HFF-Myc (cell line): ENCODE measurements around the gene TSC22D1.

Experiments
- DNase-seq: peaks from one replicate; pipeline ENCODE4 v3.0.0-alpha.2; 2011; ENCODE audit warnings: low read depth; ENCODE audit errors: extremely low read depth
- H3K4me3 ChIP-seq: replicated peaks from 2 replicates; pipeline ENCODE4 v1.5.1; 2011; ENCODE audit warnings: low read depth, mild to moderate bottlenecking, control low read depth, low read length
- TF ChIP-seq, protein P1 (sequence below): IDR thresholded peaks from 2 replicates; pipeline ENCODE4 v1.5.1; 2012; ENCODE audit warnings: mild to moderate bottlenecking, low read depth, low read length, control low read depth; ENCODE audit errors: missing control alignments

TSC22D1 gene

DNA sequence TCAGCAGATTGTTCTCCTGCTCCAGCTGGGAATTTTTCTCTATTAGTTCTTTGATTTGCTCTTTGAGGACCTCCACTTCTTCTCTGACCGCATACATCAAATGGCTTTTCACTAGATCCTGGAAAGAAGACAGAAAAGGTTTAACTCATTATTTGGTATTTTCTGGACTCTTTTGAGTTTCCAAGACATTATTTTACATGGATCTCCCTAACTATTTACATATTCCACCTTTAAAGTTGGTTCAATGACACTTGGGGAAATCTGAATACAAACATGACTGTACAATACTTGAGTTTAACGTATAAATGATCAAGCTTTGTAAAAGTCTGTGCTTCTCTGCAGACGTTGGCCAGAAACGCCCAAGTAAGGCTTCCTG, 141.4 kb downstream of the TSC22D1 start:
- H3K4me3 ChIP-seq, result peak overlapping the region; percentile 62
- TF ChIP-seq, protein P1, sequence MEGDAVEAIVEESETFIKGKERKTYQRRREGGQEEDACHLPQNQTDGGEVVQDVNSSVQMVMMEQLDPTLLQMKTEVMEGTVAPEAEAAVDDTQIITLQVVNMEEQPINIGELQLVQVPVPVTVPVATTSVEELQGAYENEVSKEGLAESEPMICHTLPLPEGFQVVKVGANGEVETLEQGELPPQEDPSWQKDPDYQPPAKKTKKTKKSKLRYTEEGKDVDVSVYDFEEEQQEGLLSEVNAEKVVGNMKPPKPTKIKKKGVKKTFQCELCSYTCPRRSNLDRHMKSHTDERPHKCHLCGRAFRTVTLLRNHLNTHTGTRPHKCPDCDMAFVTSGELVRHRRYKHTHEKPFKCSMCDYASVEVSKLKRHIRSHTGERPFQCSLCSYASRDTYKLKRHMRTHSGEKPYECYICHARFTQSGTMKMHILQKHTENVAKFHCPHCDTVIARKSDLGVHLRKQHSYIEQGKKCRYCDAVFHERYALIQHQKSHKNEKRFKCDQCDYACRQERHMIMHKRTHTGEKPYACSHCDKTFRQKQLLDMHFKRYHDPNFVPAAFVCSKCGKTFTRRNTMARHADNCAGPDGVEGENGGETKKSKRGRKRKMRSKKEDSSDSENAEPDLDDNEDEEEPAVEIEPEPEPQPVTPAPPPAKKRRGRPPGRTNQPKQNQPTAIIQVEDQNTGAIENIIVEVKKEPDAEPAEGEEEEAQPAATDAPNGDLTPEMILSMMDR, result no peak
- DNase-seq, result no peak

DNA sequence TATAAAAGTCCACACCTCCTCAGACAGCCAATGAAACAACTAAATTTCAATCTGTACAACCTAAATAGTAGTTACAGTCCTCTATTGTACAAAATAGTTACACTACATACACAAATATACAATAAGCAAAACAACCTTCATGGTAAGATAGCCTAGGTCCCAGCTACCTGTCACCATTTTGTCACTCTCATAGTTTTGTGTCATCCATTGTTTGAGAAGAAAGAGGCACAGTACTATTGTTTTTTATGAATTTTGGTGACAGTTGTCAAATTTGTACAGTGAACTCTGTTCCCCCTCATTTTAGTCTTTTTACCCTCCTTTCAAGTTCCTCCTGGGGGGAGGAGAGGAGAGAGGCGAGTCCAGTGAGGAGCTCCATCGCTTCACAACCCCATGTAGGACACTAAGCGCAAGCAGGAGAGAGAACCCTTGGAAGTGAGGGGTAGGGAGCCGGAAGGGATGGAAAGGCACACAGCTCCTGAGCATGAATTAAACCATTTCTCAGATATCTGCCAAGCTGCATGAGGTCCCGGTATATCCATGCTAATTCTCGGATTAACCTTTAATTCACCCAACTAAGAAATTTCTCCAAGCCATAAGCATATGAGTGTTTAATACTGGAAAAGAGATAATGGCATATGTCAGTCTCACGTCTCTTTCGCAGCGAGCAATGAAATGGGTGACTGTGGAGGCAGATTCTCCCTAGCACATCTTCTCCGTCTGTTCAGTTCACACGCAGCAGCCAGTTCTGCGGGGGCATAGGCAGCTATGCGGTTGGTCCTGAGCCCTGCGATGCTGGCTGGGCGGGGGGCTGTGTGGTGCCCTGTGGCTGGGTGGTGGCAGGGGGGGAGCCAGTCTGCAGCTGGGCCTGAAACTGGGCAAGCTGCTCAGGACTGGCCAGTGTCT, 142.0 kb downstream of the TSC22D1 start:
- H3K4me3 ChIP-seq, result peak overlapping the region; percentile 62
- DNase-seq, result no peak
- TF ChIP-seq, protein P1, result no peak

DNA sequence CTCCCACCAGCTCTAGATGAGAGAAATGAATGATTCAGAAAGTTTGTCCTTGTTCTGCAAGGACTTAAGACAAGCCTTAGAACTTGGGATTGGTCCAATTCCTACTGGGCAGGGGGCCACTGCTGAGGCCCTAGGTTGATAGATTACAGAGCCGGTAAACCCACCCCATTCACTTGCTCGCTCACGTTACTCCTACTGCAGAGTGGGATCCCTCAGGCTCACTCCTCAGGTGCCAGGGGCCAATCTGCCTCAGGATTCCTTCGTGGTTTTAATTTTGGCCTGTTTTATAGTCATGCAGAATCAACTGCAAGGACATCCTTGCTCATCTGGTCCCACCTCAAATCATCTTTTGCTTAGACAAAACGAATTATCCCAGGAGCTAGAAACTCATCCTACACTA, 143.5 kb downstream of the TSC22D1 start:
- TF ChIP-seq, protein P1, result no peak
- H3K4me3 ChIP-seq, result no peak overlapping the region
- DNase-seq, result no peak

DNA sequence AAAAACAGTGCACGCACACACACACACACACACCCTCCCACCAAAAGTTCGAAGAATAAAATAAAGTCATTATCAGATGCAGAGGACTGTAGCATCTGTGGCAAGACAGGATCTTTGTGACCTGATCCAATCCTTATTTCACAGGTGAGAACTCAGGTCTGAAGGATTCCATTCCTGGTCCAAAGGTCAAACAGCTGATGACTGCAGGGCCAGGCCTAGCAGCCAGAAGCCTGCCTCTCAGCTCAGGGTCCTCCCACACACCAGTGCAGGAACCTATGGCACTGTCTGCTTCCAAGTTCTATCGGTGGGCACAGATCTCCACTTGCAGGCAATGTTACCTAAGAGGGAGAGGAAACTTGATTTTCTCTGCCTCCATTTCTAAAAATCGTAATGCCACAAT, 145.0 kb downstream of the TSC22D1 start:
- H3K4me3 ChIP-seq, result no peak overlapping the region
- no peak for DNase-seq
- TF ChIP-seq, protein P1, result no peak

DNA sequence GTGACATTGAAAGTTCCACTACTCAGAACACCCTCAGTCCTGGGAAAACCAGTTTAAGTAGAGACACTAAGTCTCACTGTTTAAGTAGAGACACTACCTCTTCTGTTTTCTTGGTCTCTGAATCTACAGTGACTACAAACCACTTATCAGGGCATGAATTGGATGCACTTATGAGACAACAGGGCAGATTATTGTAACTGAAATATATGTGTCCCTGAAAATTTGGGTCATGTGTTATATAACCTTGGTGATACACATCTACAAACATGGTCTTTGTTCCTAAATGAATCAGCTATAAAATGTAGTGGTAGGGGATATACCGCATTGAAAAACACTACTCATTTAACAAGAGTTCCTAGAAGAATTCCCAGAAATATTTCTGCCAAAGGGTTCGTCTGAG, 146.8 kb downstream of the TSC22D1 start:
- H3K4me3 ChIP-seq, result no peak overlapping the region
- TF ChIP-seq, protein P1, result no peak
- no peak for DNase-seq

DNA sequence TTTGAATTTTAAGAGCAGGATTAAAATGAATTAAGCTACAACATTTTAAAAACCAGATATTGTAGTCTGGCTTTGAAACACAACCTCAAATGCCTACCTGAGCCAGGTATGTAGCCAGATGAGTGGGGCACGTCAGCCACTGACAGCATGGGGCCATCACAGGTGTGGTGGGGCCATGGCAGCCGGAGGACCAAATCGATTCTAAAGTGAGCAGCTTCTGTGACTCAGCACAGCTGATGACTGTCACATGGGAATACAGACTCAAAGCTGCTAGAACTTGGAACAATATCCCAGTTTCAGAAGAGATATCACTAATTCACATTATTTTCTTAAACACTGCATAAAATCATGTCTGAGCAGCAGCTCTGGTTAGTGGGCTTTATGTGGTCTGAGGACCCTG, 149.7 kb downstream of the TSC22D1 start:
- TF ChIP-seq, protein P1, result no peak
- DNase-seq, result no peak
- no peak overlapping the region for H3K4me3 ChIP-seq

DNA sequence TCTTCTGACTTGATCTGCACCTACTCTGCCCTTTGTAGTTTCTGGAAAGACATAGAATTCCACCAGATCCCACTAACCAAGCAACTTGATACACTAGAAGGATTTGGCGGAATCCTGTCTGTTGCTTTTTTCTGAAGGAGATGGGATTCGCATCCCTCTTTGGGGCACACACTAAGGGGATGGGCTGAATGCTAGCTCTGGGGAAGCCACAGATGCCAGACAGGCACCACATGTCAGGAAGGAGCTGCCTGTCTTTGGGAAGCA, 150.4 kb downstream of the TSC22D1 start:
- TF ChIP-seq, protein P1, result no peak
- no peak overlapping the region for H3K4me3 ChIP-seq
- DNase-seq, result no peak
